Erythroblast (primary cell): ENCODE measurements around the gene HLA-DPB1.

Experiments
- DNase-seq, 2 experiments: peaks; one replicate each; lab custom pipeline; 2025; lab: John Stamatoyannopoulos, UW
- GATA1 ChIP-seq: IDR thresholded peaks from 2 replicates; pipeline ENCODE4 v1.6.1; 2011; ENCODE audit warnings: low read depth, mild to moderate bottlenecking, control low read depth, low read length, moderate library complexity
- POLR2A ChIP-seq: IDR thresholded peaks from 2 replicates; pipeline ENCODE4 v1.6.1; 2011; ENCODE audit warnings: mild to moderate bottlenecking, low read length

HLA-DPB1 gene

DNA sequence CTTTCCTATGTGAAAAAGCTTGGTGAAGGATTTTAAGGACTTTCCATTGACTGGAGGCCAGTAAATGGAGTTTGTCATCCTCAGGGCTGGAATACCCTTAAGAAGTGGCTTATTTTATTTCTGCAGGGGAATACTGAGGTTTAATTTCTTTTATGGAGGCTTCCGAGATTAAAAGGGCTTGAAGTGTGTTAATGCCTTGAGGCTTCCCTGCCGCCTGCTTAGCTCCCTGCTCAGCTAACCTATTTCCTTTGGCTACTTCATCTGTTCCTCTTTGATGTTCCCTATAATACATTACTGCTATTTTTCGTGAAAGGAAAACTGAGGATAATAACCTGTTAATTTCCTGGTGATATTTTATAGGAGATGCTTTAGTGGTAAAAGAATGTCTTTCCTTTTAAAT lies 44.2 kb downstream of the HLA-DPB1 start:
- no peak for DNase-seq
- TF ChIP-seq GATA1, result no peak
- no peak for TF ChIP-seq POLR2A

DNA sequence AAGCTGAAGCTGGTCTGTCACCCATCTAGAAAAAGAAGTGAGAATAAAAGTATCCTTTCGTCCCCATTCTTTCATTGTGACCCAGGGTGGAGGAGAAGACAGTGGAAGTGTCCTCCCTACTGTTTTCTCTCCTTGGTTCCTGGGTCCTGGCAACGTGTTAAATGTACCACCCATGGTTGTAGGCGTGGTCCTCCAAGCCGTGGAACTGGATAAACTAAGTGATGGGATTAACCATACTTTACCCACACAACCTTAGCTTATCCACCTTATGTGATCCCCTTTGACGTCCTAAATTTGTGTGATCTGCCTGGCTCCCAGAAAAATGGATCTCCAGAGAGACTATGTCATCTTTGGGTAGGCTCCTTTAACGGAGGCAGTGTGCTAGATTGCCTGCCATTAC lies 47.4 kb downstream of the HLA-DPB1 start:
- no peak for DNase-seq
- no peak for TF ChIP-seq GATA1
- no peak for TF ChIP-seq POLR2A

DNA sequence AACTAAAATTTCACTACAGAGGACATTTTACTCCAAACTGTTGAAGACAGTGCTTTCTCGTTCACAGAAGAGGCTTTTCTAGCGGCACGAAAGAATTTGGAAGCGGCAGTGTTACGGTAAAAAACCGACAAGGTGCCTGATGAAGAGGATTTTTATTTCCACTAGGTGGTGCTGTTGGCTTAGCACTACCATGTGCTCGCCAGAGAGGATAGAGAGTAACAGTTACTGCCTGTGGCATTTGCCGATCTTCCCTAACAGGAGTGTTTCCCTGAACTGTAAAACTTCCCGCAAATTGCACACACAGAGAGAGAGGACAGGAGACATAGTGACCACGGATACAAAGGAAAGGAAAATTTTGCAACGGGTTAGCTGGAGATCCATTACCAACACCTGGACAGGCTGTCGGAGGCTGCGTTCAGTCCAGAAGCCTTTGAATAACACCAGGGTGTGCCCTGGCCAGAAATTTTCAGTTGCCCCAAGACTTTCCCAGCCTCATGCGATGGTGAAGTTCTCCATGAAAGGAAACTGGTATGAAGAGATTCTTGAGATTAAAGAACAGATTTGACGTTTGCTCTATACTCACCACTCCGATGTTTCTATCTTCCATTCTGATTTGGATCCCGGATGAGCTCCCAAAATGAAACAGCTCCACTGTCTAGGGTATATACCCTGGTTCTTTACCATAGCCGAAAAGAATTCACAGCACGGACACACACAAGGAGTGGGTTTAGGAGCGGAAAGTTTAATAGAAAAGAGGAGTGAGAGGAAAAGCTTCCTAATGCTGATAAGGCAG lies 48.1 kb downstream of the HLA-DPB1 start:
- TF ChIP-seq POLR2A (no peak), GATA1 (no peak)
- DNase-seq, result peak; percentile 60 to 72

DNA sequence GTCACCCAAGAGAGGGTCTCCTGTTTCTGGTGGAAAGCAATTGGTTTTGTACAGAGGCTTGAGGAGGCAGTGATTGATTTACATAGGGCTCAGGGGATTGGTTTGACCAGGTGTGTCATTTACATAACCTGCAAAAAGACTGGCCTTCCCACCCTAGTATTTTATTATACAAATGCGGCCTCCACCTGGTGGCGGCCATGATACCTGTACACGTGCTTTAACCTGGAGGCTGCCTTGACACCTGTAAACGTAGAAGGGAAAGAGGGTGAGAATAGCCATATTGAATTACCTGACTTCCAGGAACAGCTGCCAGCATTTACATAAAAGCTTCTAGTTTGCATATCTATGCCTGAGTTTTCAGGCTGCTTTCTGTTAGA lies 48.7 kb downstream of the HLA-DPB1 start:
- DNase-seq, result no peak
- no peak for TF ChIP-seq GATA1
- no peak for TF ChIP-seq POLR2A

DNA sequence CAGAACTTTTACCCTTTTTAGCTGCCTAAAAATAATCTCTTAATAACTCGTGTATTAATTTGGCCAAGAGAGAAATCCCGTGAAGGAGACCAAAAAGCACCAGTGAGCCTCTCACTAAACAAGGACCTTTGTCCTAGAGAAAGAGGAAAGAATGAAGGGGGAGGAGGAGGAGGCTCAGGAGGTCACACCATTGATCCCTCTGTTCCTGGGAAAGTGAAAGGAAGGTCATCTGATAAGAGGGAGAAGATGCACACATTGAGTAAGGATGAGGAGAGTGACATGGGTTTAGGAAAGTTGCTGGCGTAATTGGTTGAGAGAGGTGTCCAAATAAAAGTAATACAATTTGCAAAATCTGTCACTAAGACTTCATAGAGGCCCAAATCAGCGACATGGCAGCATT lies 49.2 kb downstream of the HLA-DPB1 start:
- no peak for DNase-seq
- TF ChIP-seq POLR2A (no peak), GATA1 (no peak)

DNA sequence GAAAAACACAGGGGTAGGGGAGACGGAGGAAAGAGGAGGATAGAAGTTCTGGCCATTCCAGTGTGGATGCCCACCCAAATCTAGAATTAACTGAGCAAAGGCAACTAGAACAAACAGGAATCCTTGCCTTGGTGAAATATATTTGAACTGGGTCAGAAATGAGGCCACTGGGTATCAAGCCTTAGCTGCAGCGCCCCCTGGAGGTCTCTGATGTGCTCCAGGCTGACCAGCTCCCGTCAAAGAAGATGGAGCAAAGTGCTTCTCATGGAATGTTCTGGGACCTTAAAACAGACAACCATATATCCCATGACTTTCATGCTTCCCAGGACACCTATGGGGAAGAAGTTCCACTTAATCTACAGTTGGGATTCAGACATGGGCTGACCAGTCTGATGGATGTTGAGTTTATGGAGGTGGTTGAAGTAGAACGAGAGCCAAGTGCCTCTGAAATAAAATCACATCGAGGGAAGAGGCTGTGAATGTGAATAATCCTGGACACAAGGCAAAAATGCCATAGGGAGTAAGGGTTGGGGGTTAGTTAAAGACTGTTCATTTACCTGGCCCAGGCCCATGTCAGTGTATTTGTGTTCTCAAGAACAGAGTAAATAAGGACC lies 50.4 kb downstream of the HLA-DPB1 start:
- TF ChIP-seq POLR2A, result no peak
- no peak for TF ChIP-seq GATA1
- DNase-seq, result peak; percentile 57 to 74

DNA sequence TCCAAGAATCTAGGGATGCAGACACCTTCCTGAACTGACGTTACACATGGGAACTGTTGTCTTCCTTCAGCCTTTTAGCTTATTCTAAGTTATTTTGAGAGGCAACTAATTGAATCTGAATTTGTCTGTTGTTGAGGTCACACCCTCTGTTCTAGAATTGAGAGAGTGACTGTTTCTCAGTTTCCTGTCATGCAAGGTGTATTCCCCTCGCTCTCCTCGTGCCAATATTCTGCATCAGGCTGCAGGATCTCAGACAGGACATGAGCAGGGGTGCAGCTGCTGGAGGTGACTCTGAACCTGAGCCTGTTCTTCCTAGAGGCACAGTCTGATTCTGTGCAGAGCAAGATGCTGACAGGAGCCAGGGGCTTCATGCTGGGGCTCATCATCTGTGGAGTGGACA lies 52.5 kb downstream of the HLA-DPB1 start:
- no peak for TF ChIP-seq POLR2A
- TF ChIP-seq GATA1, result no peak
- no peak for DNase-seq

DNA sequence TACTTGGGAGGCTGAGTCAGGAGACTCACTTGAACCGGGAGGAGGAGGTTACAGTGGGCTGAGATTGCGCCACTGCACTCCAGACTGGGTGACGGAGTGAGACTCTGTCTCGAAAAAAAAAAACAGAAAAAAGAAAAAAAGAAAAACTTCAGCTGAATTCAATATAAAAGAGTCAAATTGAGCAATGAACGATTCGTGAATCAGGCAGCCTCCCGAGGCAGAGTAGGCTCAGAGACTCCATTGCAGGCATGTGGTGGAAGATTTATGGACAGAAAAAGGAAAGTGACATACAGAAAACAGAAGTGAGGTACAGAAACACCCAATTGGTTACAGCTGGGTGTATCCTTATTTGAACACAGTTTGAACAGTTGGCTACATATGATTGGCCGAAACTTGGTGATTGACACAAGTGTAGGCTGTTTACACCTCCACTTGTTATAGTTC lies 56.3 kb downstream of the HLA-DPB1 start:
- DNase-seq, result no peak
- no peak for TF ChIP-seq POLR2A
- TF ChIP-seq GATA1, result no peak

DNA sequence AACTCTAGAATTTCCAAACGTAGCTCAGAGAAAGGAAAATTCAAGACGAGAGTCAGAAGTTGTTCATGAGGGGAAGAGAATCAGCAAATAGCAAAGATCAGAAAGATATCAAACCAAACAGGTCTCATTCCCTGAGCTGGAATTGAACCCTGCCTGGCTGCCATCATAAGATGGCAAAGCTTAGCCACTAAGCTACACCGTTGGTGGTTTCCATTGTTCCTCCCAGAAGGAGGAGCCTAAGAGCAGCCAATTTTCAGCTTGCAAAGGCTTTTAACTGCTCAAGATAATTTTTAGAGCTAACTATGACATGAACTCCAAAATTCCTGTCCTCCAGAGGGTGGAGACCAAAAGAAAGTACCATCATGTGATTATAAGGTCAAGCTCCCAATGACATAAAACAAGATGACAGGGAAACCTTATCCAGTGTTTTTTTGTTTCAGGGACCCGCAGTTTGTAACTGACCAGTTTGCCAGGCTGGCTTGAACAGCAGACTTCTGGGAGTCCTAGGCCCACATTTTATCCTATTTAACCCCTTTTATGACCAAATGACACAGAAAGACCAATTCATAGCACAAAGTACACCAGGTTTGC lies 60.6 kb downstream of the HLA-DPB1 start:
- DNase-seq, result no peak
- no peak for TF ChIP-seq POLR2A
- TF ChIP-seq GATA1, result no peak
